Activated CD4-positive, alpha-beta T cell treated with anti-CD3 and anti-CD28 coated beads for 36 hours (primary cell): ENCODE data around the gene PRKAG1. TPM values are rescaled to one million over a fixed set of nuclear protein-coding genes. Genes with fewer than 3 reads are reported as not detected.
A peak's percentile ranks its signal among the peaks of the same experiment; 100 is the strongest.

Experiments used
- ATAC-seq: fragments of 200-7000 bp; cut with Tn5 transposase; one replicate; pipeline ENCODE4 v1.10.0; 2021; ENCODE audit warnings: mild to moderate bottlenecking, moderate library complexity
- CTCF ChIA-PET: fragments of 350-600 bp; sonication (Branson Sonifier 250); formaldehyde crosslinking; loops from one replicate; lab custom pipeline; 2021; ENCODE audit warnings: antibody characterized with exemption; lab: Charles Lee
- POLR2A ChIA-PET: fragments of 350-600 bp; sonication (Branson Sonifier 250); formaldehyde crosslinking; loops from one replicate; lab custom pipeline; 2021; ENCODE audit warnings: antibody characterized with exemption, inconsistent platforms; lab: Charles Lee
- DNase-seq: peaks from one replicate; pipeline ENCODE4 v3.0.0-alpha.2; 2020
- H3K27ac Mint-ChIP-seq: one replicate; pipeline ENCODE4 v1.8.0; 2021; ENCODE audit warnings: mixed read lengths
- H3K27me3 Mint-ChIP-seq: one replicate; pipeline ENCODE4 v1.8.0; 2021; ENCODE audit warnings: mixed read lengths
- H3K36me3 Mint-ChIP-seq: one replicate; pipeline ENCODE4 v1.8.0; 2021; ENCODE audit warnings: low read depth, mixed read lengths
- H3K4me1 Mint-ChIP-seq: one replicate; pipeline ENCODE4 v1.8.0; 2021; ENCODE audit warnings: mixed read lengths
- H3K4me3 Mint-ChIP-seq: one replicate; pipeline ENCODE4 v1.8.0; 2021; ENCODE audit warnings: mild to moderate bottlenecking, moderate library complexity, mixed read lengths
- H3K9me3 Mint-ChIP-seq: one replicate; pipeline ENCODE4 v1.8.0; 2021; ENCODE audit warnings: low read depth, mixed read lengths
- intact Hi-C, 2 experiments: fragments of 100-400 bp; cut with DNase I in 1 of 2; cut with micrococcal nuclease in 1 of 2; formaldehyde crosslinking; loops; one replicate each; pipeline versions ENCODE4 v1.14.2 to v1.15.1; 2022 to 2024; cut with DNase I, micrococcal nuclease
- total RNA-seq, 2 experiments: library from RNA; stranded (reverse); gene quantifications; one replicate each; pipeline ENCODE4 v1.2.3, GENCODE V29; 2021

The PRKAG1 gene
- total RNA-seq, 2 experiments from 2014 or later: 54.5 to 62.6 TPM

DNA sequence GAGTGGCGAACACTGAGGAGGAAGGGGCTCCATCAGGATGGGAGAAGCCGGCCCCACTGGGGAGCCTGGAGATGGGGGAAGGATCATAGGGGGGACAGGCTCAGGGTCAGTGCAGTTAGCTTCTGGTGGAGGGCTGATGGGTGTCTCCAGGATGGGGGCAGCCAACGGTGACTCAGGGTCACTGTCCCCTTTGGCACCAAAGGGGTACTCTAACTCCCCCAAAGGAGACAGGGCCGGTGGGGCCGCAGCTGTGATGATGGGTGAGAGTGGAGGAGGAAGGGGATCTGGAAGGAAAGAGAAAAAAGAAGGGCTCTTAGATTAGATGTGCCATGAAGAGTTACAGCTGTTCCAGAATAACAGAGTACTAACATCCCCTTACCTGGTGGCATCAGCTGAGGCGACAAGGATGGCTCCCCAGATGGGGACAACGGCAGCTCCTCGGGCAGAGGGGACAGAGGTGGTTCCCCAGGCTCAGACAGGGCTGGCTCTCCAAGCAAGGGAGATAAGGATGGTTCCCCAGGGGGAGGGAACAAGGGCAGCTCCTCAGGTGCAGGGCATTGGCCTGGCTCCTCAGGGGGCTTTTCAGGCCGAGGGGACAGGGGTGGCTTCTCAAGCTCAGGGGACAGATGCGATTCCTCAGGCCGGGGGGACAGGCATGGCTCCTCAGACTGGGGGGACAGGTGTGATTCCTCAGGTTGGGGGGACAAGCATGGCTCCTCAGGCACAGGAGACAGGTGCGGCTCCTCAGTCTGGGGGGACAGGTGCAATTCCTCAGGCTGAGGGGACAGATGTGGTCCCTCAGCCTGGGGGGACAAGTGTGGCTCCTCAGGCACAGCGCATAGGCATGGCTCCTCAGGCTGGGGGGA is 32.2 kb upstream of the PRKAG1 start:
- no peak for DNase-seq
- ATAC-seq: no peak
- POLR2A ChIA-PET: interaction anchor here (0.6 kb wide), 1 partner anchor 31 kb away, joined by 3 read pairs; no protein-coding TSS in a partner anchor
- Mint-ChIP-seq H3K4me3 (no peak overlapping the region), H3K36me3 (peaks cover 57% of the 10 kb centered on the region), H3K27me3 (no peaks in the 10 kb centered on the region), H3K9me3 (no peaks in the 10 kb centered on the region), H3K27ac (no peak overlapping the region), H3K4me1 (peaks cover 11% of the 10 kb centered on the region)
- intact Hi-C loops: no loop called here
- CTCF ChIA-PET: interaction anchor here (0.6 to 1.2 kb wide), 3 partner anchors 13 to 43 kb away, joined by 4 to 5 read pairs (median 5); no protein-coding TSS in a partner anchor

DNA sequence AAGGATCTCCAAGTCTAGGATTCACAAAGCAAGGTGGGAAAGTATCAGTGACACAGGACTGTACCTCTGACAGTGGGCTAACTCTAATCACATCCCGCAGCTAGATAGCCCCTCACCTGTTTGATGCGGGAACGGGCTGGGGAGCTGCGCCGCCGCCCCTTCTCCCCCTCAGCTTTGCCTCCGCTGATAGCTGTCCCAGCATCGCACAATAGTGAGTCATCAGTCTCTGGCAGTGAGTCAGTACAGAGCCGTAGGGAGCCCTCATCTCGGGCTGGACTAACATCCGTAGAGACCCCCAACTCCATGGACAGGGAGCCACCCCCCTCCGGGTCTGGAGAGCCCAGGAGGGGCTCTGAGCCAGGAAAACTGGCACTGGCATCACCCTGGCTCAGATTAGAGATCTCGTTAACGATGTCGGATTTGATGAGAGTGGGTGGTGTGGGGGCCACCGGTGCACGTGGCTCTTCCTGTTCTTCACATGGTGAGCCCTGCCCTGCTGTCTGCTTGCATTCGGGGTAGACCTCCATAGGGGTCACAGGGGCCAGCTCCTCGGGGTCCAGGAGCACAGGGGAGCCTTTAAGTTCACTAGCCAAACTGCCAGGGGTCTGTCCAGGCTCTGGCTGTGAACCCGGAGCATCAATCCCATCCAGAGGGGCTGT is 31.1 kb upstream of the PRKAG1 start:
- no peaks in the 10 kb centered on the region for H3K27me3 Mint-ChIP-seq
- no peak overlapping the region for H3K27ac Mint-ChIP-seq
- no peak for DNase-seq
- H3K36me3 Mint-ChIP-seq: peaks cover 53% of the 10 kb centered on the region
- ChIA-PET CTCF (interaction anchor here (0.7 to 1.4 kb wide), 2 partner anchors 35 to 44 kb away, joined by 3 read pairs; no protein-coding TSS in a partner anchor), POLR2A (interaction anchor here (0.7 kb wide), 1 partner anchor 56 kb away, joined by 3 read pairs; no protein-coding TSS in a partner anchor)
- intact Hi-C loops: no loop called here
- H3K4me3 Mint-ChIP-seq: no peak overlapping the region
- H3K9me3 Mint-ChIP-seq: no peaks in the 10 kb centered on the region
- no peak for ATAC-seq
- H3K4me1 Mint-ChIP-seq: peaks cover 2% of the 10 kb centered on the region

DNA sequence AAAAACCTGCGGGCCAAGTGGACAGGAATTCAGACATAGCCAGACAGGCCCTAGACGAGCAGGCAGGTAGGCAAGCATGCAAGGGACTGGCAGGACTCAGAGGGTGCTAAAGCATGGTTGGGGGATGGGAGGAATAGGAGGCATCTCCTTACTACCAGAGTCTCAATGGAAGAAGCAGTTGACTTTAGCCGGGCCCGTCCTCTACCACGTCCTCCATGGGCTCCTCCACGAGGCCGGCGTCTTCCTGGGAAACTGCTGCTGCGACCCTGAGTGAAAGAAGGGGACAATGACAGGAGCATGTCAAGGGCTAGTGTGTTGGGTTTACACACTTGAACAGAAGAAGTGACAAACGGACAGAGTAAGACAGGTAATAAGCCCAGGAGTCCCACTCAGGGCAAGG is 30.4 kb upstream of the PRKAG1 start:
- intact Hi-C loops: no loop called here
- no peak overlapping the region for H3K27ac Mint-ChIP-seq
- H3K27me3 Mint-ChIP-seq: no peaks in the 10 kb centered on the region
- DNase-seq: no peak
- peaks cover 56% of the 10 kb centered on the region for H3K36me3 Mint-ChIP-seq
- ATAC-seq: no peak
- H3K4me3 Mint-ChIP-seq: no peak overlapping the region
- no peaks in the 10 kb centered on the region for H3K9me3 Mint-ChIP-seq
- POLR2A ChIA-PET: no interaction called here
- CTCF ChIA-PET: interaction anchor here (0.7 to 1.5 kb wide), 7 partner anchors 10 to 61 kb away, joined by 3 to 8 read pairs (median 4); no protein-coding TSS in a partner anchor
- H3K4me1 Mint-ChIP-seq: peaks cover 1% of the 10 kb centered on the region

DNA sequence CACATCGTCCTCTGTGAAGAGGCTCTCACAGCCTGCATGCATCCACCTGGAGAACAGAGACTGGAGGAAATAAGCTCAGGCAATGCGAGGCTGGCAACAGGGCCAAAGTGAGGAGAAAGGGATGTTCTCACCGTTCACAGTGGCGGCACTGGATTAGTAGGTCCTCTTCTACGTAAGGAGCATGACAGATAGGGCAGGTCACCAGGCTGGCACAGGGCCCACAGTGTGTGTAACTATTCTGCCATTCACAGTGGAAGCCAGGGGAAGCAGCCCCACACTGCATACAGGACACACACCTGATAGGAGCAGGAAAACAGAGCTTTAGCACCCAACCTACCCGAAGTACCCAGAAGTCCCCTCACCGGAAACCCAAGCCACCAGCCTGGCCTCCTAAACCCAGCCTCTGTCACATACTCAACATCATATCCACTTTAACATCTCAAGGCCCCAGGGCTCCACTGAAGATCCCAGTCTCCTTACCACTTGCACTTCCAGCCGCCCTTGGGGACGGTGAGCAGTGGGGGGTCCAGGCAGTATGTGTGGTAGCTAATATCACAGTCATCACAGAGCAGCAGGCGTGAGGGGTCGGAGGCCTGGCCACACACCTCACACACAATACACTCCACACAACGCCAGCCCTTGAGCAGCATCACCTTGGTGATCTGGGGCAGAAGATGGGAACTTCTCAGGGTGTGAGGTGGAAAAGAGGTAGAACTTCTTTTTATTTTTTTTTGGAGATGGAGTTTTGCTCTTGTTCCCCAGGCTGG is 27.7 kb upstream of the PRKAG1 start:
- H3K4me1 Mint-ChIP-seq: peaks cover 2% of the 10 kb centered on the region
- H3K4me3 Mint-ChIP-seq: no peak overlapping the region
- H3K36me3 Mint-ChIP-seq: peaks cover 56% of the 10 kb centered on the region
- no peaks in the 10 kb centered on the region for H3K9me3 Mint-ChIP-seq
- no peak overlapping the region for H3K27ac Mint-ChIP-seq
- H3K27me3 Mint-ChIP-seq: no peaks in the 10 kb centered on the region
- ATAC-seq: no peak
- DNase-seq: no peak
- POLR2A ChIA-PET: no interaction called here
- intact Hi-C loops: no loop called here
- CTCF ChIA-PET: interaction anchor here (0.6 to 1.7 kb wide), 7 partner anchors 17 to 1118 kb away, joined by 3 to 7 read pairs (median 3); no protein-coding TSS in a partner anchor

DNA sequence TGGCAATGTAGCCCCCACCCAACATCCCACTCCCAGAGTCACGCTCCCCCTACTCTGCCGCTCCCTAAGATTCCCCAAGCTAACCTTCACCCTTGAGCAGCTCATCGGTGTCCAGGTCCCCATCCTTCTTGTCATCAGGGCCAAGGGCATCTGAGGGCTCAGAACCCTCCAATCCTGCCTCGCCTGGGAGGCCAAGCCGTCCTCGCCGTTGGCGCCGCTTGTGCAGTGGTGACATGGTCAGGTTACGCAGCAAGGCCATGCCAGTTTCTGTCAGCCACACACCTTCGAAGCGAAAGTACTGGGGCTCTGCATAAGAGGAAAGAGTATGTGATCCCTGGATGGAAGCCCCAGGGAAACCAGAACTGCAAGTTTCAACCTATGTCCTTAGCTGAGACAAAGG is 26.1 kb upstream of the PRKAG1 start:
- no peak for DNase-seq
- no peaks in the 10 kb centered on the region for H3K27me3 Mint-ChIP-seq
- intact Hi-C loops: loop anchor here in 1 of 2 experiments (1.0 kb wide), 1 partner anchor 48 kb away; no protein-coding TSS in a partner anchor
- CTCF ChIA-PET: interaction anchor here (0.6 to 3.9 kb wide), 18 partner anchors 11 to 220 kb away, joined by 3 to 27 read pairs (median 6); no protein-coding TSS in a partner anchor
- H3K4me3 Mint-ChIP-seq: no peak overlapping the region
- peaks cover 61% of the 10 kb centered on the region for H3K36me3 Mint-ChIP-seq
- no peaks in the 10 kb centered on the region for H3K9me3 Mint-ChIP-seq
- no peak for ATAC-seq
- POLR2A ChIA-PET: no interaction called here
- peaks cover 2% of the 10 kb centered on the region for H3K4me1 Mint-ChIP-seq
- H3K27ac Mint-ChIP-seq: no peak overlapping the region

DNA sequence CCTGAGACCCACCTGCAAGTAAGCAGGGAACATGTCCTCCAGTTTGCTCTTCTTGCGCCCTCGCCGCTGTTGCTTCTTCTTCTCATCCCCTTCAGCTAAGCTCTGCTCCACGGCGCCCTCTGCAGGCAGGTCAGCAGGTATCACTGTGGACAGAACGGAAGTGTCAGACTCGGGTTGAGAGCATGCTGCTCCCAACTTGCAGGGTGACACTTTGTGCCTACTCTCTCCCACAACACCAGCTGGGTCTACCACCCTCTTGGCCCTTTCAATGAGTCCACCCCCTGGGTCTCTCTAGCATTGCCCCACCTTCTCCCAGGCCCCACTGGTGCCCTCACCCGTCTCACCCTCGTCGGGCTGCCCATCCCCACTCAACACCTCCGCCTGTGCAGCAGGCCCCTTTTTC is 25.3 kb upstream of the PRKAG1 start:
- Mint-ChIP-seq H3K27me3 (no peaks in the 10 kb centered on the region), H3K36me3 (peaks cover 64% of the 10 kb centered on the region), H3K4me3 (no peak overlapping the region), H3K4me1 (peaks cover 2% of the 10 kb centered on the region), H3K27ac (no peak overlapping the region), H3K9me3 (no peaks in the 10 kb centered on the region)
- CTCF ChIA-PET: interaction anchor here (0.6 to 3.9 kb wide), 31 partner anchors 10 to 253 kb away, joined by 3 to 27 read pairs (median 4); partner anchors contain the start of gene LMBR1L
- DNase-seq: peak; percentile 91
- intact Hi-C loops: loop anchor here in 1 of 2 experiments (1.0 kb wide), 1 partner anchor 48 kb away; no protein-coding TSS in a partner anchor
- POLR2A ChIA-PET: interaction anchor here (0.6 kb wide), 1 partner anchor 98 kb away, joined by 3 read pairs; no protein-coding TSS in a partner anchor
- peak; percentile 91 for ATAC-seq

DNA sequence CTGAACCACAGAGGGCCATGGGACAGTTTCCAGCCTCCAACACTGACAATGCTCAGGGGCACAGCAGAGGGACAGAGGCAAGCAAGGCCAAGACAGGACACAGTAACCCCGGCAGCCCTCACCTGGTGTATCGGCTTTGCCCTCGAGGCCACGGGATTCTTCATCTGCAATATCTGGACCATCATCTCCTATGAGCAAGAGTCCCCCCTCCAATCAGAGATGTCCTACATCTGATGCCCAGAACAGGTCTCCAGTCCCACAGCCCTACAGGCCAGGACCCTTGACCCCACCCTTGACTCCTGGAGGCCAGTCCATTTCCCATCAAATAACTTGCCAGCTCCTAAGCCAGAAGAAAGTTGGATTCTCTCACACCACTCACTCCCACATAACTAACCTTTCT is 24.7 kb upstream of the PRKAG1 start:
- no peaks in the 10 kb centered on the region for H3K27me3 Mint-ChIP-seq
- peaks cover 2% of the 10 kb centered on the region for H3K4me1 Mint-ChIP-seq
- ChIA-PET CTCF (interaction anchor here (0.6 to 3.9 kb wide), 29 partner anchors 9 to 254 kb away, joined by 3 to 27 read pairs (median 5); partner anchors contain the start of gene LMBR1L), POLR2A (no interaction called here)
- no peak for ATAC-seq
- H3K27ac Mint-ChIP-seq: no peak overlapping the region
- no peak overlapping the region for H3K4me3 Mint-ChIP-seq
- intact Hi-C loops: no loop called here
- H3K9me3 Mint-ChIP-seq: no peaks in the 10 kb centered on the region
- no peak for DNase-seq
- peaks cover 63% of the 10 kb centered on the region for H3K36me3 Mint-ChIP-seq

DNA sequence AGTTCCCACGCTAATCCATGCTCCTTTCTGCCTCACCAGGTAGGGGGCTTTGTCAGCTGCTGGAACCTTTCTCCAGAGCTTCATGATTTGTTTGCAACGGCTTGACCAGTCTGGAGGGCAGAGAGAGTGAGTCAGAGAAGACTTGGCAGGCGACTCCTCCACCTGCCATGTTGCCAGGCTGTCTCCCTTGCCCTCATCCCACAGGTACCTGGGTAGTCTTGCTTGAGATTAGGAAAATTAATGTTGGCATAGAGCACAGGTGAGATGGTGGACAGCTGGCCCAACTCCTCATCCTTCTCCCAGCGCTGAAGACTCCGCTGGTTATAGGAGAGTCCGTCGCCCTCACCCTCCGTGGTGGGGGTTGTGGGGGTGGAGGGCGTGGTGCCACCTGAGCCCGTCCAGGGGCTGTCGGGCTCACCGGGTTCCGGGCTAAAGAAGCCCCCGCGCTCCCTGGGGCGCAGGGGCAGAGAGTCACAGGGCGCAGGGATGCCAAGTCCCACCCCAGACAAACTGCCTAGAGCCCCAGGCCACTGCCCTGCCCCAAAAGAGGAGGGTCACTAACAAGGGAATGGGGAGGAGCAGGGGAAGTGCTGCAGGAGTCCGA is 23.4 kb upstream of the PRKAG1 start:
- CTCF ChIA-PET: interaction anchor here (0.6 to 3.9 kb wide), 3 partner anchors 14 to 50 kb away, joined by 3 to 21 read pairs (median 3); no protein-coding TSS in a partner anchor
- H3K4me3 Mint-ChIP-seq: no peak overlapping the region
- H3K9me3 Mint-ChIP-seq: no peaks in the 10 kb centered on the region
- H3K4me1 Mint-ChIP-seq: peaks cover 2% of the 10 kb centered on the region
- DNase-seq (no peak), ATAC-seq (no peak)
- peaks cover 61% of the 10 kb centered on the region for H3K36me3 Mint-ChIP-seq
- H3K27me3 Mint-ChIP-seq: no peaks in the 10 kb centered on the region
- H3K27ac Mint-ChIP-seq: no peak overlapping the region
- POLR2A ChIA-PET: no interaction called here
- intact Hi-C loops: no loop called here

DNA sequence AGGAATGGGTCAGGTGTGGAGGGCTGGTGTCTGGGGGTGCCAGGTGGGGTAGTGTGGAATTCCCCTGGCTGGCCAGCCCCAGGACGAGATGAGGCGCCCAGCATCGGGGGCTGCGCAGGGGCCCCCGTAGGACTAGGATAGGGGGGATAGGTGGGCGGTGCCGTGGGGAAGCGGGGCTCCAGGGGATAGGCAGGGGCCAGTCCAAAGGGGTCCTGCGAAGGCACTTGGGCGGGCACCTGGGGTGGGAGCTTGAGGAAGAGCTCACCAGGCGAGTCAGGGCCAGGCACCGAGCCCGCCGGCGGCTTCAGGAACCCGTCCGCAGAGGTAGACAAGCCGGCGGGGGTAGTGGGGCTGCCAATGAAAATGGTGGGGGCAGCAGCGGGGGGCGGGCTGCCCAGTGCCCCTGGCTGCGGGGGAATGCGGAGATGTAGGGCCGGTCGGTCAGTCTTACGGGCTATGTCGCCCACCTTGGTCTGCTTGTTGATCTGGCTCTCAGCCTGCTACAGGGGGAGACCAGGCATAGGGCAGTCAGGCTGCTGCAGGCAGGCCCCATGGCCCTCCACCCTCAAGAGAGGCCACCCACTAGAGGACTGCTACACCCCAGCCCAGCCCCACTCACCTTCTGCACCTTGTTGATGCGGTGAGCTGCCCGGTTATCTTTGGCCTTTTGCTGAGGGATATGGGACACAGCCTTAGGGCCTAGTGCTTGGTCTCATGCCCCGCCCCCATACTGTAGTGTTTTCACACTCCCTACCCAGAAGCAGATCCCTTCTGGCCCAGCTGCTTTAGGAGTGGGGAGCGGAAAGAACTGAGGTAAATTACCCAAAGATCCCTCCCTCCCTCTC is 22.7 kb upstream of the PRKAG1 start:
- H3K9me3 Mint-ChIP-seq: no peaks in the 10 kb centered on the region
- H3K27me3 Mint-ChIP-seq: no peaks in the 10 kb centered on the region
- DNase-seq (no peak), ATAC-seq (no peak)
- H3K27ac Mint-ChIP-seq: no peak overlapping the region
- POLR2A ChIA-PET: no interaction called here
- CTCF ChIA-PET: interaction anchor here (0.9 kb wide), 1 partner anchor 14 kb away, joined by 3 read pairs; no protein-coding TSS in a partner anchor
- no peak overlapping the region for H3K4me3 Mint-ChIP-seq
- peaks cover 2% of the 10 kb centered on the region for H3K4me1 Mint-ChIP-seq
- H3K36me3 Mint-ChIP-seq: peaks cover 62% of the 10 kb centered on the region
- intact Hi-C loops: no loop called here
